ENCODE results near the gene ZMYM4.

GRCh38 chr1:35290452-35290851 lies 21.9 kb downstream of the ZMYM4 start:
- TF ChIP-seq CTCF (conservative IDR thresholded peaks at IDR 0.05; ENCODE audit: low read length), result no peak
- no peak for TF ChIP-seq EZH2phosphoT487 (IDR thresholded peaks at IDR 0.05; ENCODE audit: borderline replicate concordance, low read depth, low read length)

All from OCI-LY7 (cell line).